Glomerular endothelial cell (primary cell): ENCODE results near the gene VWA8. TPM values are rescaled to one million over a fixed set of nuclear protein-coding genes. Genes with fewer than 3 reads are reported as not detected.
"Not testable (repeated sequence)": the region's sequence is repeated elsewhere in the genome, so short reads cannot be mapped to it uniquely, and the experiment has no call there.

Experiments used
- DNase-seq: peaks from one replicate; pipeline ENCODE4 v3.0.0-alpha.2; 2011; ENCODE audit warnings: low read depth, low spot score; ENCODE audit errors: extremely low read depth
- total RNA-seq: library from RNA; depleted of rRNA; stranded (reverse); fragments of >200 nt; gene quantifications from 2 replicates; pipeline ENCODE4 v1.2.3, GENCODE V29; 2015

Gene VWA8
- total RNA-seq, 1 donor from 2014 or later: 11.4 TPM

- peak; percentile 58 for DNase-seq
These were observed 308.1 kb downstream of the VWA8 start for GRCh38 chr13:41652735-41653361.

- DNase-seq: no peak
These were observed 309.4 kb downstream of the VWA8 start for GRCh38 chr13:41651413-41652058.

GRCh38 chr13:41650706-41651105 lies 310.2 kb downstream of the VWA8 start:
- DNase-seq: no peak

- DNase-seq: peak; percentile 58
These were observed 311.2 kb downstream of the VWA8 start for GRCh38 chr13:41649659-41650058.

GRCh38 chr13:41648314-41648935 lies 312.5 kb downstream of the VWA8 start:
- DNase-seq: peak; percentile 89

- peak; percentile 52 for DNase-seq
These were observed 313.1 kb downstream of the VWA8 start for GRCh38 chr13:41647699-41648313.

- peak; percentile 87 for DNase-seq
These were observed 315.6 kb downstream of the VWA8 start for GRCh38 chr13:41645331-41645730.

- DNase-seq: no peak
These were observed 316.2 kb downstream of the VWA8 start for GRCh38 chr13:41644742-41645141.

GRCh38 chr13:41643507-41643906 lies 317.4 kb downstream of the VWA8 start:
- DNase-seq: no peak

GRCh38 chr13:41641961-41642360 lies 318.9 kb downstream of the VWA8 start:
- DNase-seq: no peak

GRCh38 chr13:41641429-41641828 lies 319.5 kb downstream of the VWA8 start:
- no peak for DNase-seq

GRCh38 chr13:41639955-41640780 lies 320.7 kb downstream of the VWA8 start:
- no peak for DNase-seq

- DNase-seq: no peak
These were observed 321.5 kb downstream of the VWA8 start for GRCh38 chr13:41639237-41639904.

- DNase-seq: no peak
These were observed 323.3 kb downstream of the VWA8 start for GRCh38 chr13:41637586-41637985.

- DNase-seq: not testable (repeated sequence)
These were observed 323.9 kb downstream of the VWA8 start for GRCh38 chr13:41637032-41637431.

- DNase-seq: not testable (repeated sequence)
These were observed 324.3 kb downstream of the VWA8 start for GRCh38 chr13:41636590-41636989.

- DNase-seq: no peak
These were observed 326.5 kb downstream of the VWA8 start for GRCh38 chr13:41634407-41634806.

- no peak for DNase-seq
These were observed 327.1 kb downstream of the VWA8 start for GRCh38 chr13:41633776-41634175.

GRCh38 chr13:41631296-41631965 lies 329.5 kb downstream of the VWA8 start:
- no peak for DNase-seq

GRCh38 chr13:41627425-41627824 lies 333.5 kb downstream of the VWA8 start:
- no peak for DNase-seq
